ENCODE measurements around the gene EN1.

The EN1 gene

GRCh38 chr2:118844261-118845004 is 3.0 kb downstream of the EN1 start:
- FAIRE-seq (no peak), DNase-seq (ENCODE audit: insufficient read length, low spot score) (no peak)

GRCh38 chr2:118843483-118844132 is 3.8 kb downstream of the EN1 start:
- no peak for FAIRE-seq
- no peak for DNase-seq (ENCODE audit: insufficient read length, low spot score)

- FAIRE-seq: no peak
- no peak for DNase-seq (ENCODE audit: insufficient read length, low spot score)
Measured at GRCh38 chr2:118842661-118843482, 4.6 kb downstream of the EN1 start.

GRCh38 chr2:118841828-118842461 is 5.5 kb downstream of the EN1 start:
- no peak for FAIRE-seq

GRCh38 chr2:118841450-118841827 is 6.0 kb downstream of the EN1 start:
- FAIRE-seq (no peak), DNase-seq (ENCODE audit: insufficient read length, low spot score) (no peak)

More at GRCh38 chr2:118841828-118842461, 5.5 kb downstream of the EN1 start:
- DNase-seq (ENCODE audit: insufficient read length, low spot score): no peak

- DNase-seq (ENCODE audit: insufficient read length, low spot score): no peak
- FAIRE-seq: no peak
Measured at GRCh38 chr2:118838741-118839455, 8.6 kb downstream of the EN1 start.

- no peak for FAIRE-seq
- DNase-seq (ENCODE audit: insufficient read length, low spot score): no peak
Measured at GRCh38 chr2:118837621-118838020, 9.8 kb downstream of the EN1 start.

GRCh38 chr2:118837067-118837466 is 10.4 kb downstream of the EN1 start:
- no peak for DNase-seq (ENCODE audit: insufficient read length, low spot score)
- FAIRE-seq: no peak

- no peak for DNase-seq (ENCODE audit: insufficient read length, low spot score)
- FAIRE-seq: no peak
Measured at GRCh38 chr2:118836411-118836930, 11.0 kb downstream of the EN1 start.

GRCh38 chr2:118835746-118836410 is 11.6 kb downstream of the EN1 start:
- DNase-seq (ENCODE audit: insufficient read length, low spot score): no peak

GRCh38 chr2:118834901-118835745 is 12.3 kb downstream of the EN1 start:
- no peak for DNase-seq (ENCODE audit: insufficient read length, low spot score)
- no peak for FAIRE-seq

More at GRCh38 chr2:118835746-118836410, 11.6 kb downstream of the EN1 start:
- no peak for FAIRE-seq

GRCh38 chr2:118834440-118834810 is 13.0 kb downstream of the EN1 start:
- no peak for FAIRE-seq
- DNase-seq (ENCODE audit: insufficient read length, low spot score): no peak

GRCh38 chr2:118833716-118834439 is 13.6 kb downstream of the EN1 start:
- FAIRE-seq: no peak

GRCh38 chr2:118832791-118833715 is 14.4 kb downstream of the EN1 start:
- FAIRE-seq: no peak
- no peak for DNase-seq (ENCODE audit: insufficient read length, low spot score)

More at GRCh38 chr2:118833716-118834439, 13.6 kb downstream of the EN1 start:
- DNase-seq (ENCODE audit: insufficient read length, low spot score): no peak

GRCh38 chr2:118832071-118832790 is 15.2 kb downstream of the EN1 start:
- DNase-seq (ENCODE audit: insufficient read length, low spot score) (no peak), FAIRE-seq (no peak)

GRCh38 chr2:118830881-118831280 is 16.6 kb downstream of the EN1 start:
- FAIRE-seq (no peak), DNase-seq (ENCODE audit: insufficient read length, low spot score) (no peak)
